ENCODE measurements around the gene CHID1. TPM values are rescaled to one million over a fixed set of nuclear protein-coding genes. Genes with fewer than 3 reads are reported as not detected.

CHID1 gene
- total and polyA plus RNA-seq, 3 donors from 2014 or later = 134 to 176 (median 146) TPM

DNA sequence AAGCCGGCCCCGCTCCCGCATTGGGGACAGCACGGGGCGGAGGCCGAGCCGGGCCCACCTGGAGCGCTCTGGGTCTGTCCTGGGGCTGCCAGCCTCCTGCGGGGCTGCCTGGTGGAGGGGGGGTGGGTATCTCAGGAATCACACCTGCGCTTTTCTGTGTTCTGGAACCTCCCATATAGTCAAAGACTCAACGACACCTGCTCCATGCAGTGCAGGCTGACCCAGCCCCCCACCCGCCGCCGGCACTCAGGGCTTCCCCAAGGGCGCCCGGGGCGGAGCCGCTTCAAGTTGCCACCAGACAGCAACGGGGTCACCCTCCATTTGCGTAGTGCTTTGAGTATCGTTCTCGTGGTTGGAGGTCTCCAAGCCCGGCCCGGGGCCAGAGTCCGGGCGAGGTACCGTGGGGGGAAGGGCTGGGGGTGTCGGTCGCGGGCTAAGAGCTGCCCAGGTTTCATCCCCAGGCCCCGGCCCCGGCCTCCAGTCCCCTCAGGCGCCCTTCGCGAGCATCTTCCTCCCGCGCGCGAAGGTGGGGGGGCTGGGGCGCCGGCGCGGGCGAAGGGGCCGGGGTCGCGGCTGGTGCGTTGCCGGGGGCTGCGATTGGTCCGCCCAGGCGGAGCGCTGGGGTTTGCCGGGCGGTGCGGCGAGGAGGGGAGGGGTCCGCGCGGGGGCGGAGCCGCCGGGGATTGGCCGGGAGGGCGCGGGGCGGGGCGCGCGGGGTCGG is 61.3 kb downstream of the CHID1 start:
- Histone ChIP-seq H3K9me3 (no peaks in the 10 kb centered on the region), H3K4me1 (peaks cover 52% of the 10 kb centered on the region), H3K27me3 (no peaks in the 10 kb centered on the region), H3K4me3 (peak overlapping the region; percentile 46 to 57), H3K36me3 (ENCODE audit: low read depth, missing control alignments) (no peaks in the 10 kb centered on the region), H3K27ac (no peak overlapping the region)
- no peak for TF ChIP-seq POLR2A (IDR thresholded peaks at IDR 0.05)
- TF ChIP-seq, protein P1, sequence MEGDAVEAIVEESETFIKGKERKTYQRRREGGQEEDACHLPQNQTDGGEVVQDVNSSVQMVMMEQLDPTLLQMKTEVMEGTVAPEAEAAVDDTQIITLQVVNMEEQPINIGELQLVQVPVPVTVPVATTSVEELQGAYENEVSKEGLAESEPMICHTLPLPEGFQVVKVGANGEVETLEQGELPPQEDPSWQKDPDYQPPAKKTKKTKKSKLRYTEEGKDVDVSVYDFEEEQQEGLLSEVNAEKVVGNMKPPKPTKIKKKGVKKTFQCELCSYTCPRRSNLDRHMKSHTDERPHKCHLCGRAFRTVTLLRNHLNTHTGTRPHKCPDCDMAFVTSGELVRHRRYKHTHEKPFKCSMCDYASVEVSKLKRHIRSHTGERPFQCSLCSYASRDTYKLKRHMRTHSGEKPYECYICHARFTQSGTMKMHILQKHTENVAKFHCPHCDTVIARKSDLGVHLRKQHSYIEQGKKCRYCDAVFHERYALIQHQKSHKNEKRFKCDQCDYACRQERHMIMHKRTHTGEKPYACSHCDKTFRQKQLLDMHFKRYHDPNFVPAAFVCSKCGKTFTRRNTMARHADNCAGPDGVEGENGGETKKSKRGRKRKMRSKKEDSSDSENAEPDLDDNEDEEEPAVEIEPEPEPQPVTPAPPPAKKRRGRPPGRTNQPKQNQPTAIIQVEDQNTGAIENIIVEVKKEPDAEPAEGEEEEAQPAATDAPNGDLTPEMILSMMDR (IDR thresholded peaks at IDR 0.05) = no peak
- 6 to 29% methylated on average over 20 to 48 of the region's 71 CpGs for WGBS, 2 donors
- DNase-seq = no peak
- intact Hi-C loops (cut with DNase I; ENCODE audit: low total_unique reads) = no loop called here

DNA sequence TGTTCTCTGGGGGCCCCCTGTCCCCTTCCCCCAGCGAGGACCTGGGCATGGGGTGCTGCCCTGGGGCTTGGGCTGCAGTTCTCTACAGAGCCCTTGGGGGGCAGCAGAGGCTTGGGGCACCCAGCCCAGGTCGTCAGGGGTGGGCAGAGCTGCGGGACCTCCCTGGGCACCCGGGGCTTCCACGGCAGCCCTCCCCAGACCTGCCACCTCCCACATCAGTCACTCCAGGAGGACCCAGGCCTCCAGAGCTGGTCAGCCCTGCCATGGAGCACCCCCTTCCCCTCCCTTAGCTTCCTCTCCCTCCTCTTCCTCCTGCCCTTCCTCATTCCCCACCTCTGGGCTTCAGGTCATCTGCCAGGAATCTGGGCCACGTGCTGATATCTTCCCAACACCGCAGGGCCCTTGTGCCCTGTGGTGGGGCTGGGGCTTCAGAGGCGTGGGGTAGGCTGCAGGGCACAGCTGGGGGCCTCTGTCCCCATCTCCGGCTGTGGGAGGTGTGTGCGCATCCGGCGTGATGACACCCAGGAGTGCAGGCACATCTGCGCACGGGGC is 62.2 kb downstream of the CHID1 start:
- no peak for TF ChIP-seq POLR2A (IDR thresholded peaks at IDR 0.05)
- TF ChIP-seq, protein P1 (IDR thresholded peaks at IDR 0.05) = peak; percentile 53 to 80 (median 80)
- peaks cover 60% of the 10 kb centered on the region for H3K4me1 ChIP-seq
- intact Hi-C loops (cut with DNase I; ENCODE audit: low total_unique reads) = no loop called here
- H3K27ac ChIP-seq = no peak overlapping the region
- DNase-seq = no peak
- H3K9me3 ChIP-seq = no peaks in the 10 kb centered on the region
- WGBS, 2 donors = 15 to 30% methylated on average over 6 to 14 of the region's 14 CpGs
- H3K27me3 ChIP-seq = no peaks in the 10 kb centered on the region
- peak overlapping the region in 1 of 2 donors; percentile 57 for H3K4me3 ChIP-seq
- no peaks in the 10 kb centered on the region for H3K36me3 ChIP-seq (ENCODE audit: low read depth, missing control alignments)

DNA sequence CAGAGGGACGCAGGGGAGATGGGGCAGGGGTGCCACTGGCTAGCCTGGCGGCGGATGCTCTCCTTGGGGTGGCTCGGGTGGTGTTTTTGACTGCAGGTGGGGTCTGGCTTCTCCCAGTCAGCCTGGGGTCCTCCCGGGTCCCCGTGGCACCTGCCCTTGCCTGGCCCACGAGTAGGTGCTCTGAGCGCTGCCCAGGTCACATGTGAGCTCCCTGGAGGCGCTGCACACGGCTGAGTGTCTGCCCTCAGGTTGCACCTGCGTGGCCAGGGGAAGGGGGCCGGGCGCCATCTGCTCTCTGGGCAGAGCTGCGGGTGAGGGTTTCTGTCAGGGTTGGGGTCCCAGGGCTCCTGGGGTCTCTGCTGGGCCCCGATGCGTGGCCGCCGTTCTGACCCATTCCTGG is 62.7 kb downstream of the CHID1 start:
- Histone ChIP-seq H3K36me3 (ENCODE audit: low read depth, missing control alignments) (no peaks in the 10 kb centered on the region), H3K27me3 (no peaks in the 10 kb centered on the region), H3K4me3 (no peak overlapping the region), H3K4me1 (peaks cover 62% of the 10 kb centered on the region), H3K9me3 (no peaks in the 10 kb centered on the region), H3K27ac (no peak overlapping the region)
- TF ChIP-seq, protein P1 (IDR thresholded peaks at IDR 0.05) = no peak
- TF ChIP-seq POLR2A (IDR thresholded peaks at IDR 0.05) = no peak
- intact Hi-C loops (cut with DNase I; ENCODE audit: low total_unique reads) = no loop called here
- no peak for DNase-seq
- 86 to 93% methylated on average over 3 to 17 of the region's 18 CpGs for WGBS, 2 donors

DNA sequence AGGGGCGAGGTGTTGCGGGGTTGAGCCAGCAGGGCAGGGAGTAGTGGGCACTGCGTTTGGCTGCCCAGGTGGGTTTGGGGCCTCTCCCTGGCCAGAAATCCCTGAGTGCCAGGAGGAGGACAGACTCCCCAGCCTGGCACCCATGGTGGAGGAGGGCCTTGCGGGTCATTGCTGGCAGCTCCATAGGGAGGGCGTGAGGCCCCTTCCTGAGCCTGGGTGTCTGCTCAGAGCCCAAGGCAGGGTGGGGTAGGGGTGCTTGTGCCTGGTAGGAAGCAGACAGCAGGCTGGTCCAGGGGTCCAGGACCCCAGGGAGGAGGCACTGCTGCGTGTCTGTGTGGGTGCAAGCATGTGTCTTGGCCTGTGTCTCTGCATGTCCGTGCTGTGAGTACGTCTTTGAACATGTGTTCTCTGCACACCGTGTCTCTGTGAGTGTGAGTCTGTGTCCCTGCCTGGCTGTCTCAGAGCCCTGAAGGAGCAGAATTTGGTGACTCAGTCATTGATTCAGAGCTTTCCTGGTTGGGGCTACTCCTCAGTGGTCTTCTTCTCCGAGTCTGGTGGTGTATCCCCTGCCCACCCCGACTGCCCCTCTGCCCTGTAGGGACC is 64.0 kb downstream of the CHID1 start:
- 67 to 78% methylated on average over 7 to 11 of the region's 11 CpGs for WGBS, 2 donors
- Histone ChIP-seq H3K4me1 (peaks cover 62% of the 10 kb centered on the region), H3K4me3 (no peak overlapping the region), H3K27ac (peak overlapping the region; percentile 89 to 97), H3K36me3 (ENCODE audit: low read depth, missing control alignments) (no peaks in the 10 kb centered on the region), H3K27me3 (no peaks in the 10 kb centered on the region), H3K9me3 (no peaks in the 10 kb centered on the region)
- intact Hi-C loops (cut with DNase I; ENCODE audit: low total_unique reads) = no loop called here
- DNase-seq = no peak
- TF ChIP-seq POLR2A (IDR thresholded peaks at IDR 0.05) = no peak
- TF ChIP-seq, protein P1 (IDR thresholded peaks at IDR 0.05) = no peak
